ENCODE data around the gene SLC8A1.
A peak's percentile ranks its signal among the peaks of the same experiment; 100 is the strongest.

The SLC8A1 gene

DNA sequence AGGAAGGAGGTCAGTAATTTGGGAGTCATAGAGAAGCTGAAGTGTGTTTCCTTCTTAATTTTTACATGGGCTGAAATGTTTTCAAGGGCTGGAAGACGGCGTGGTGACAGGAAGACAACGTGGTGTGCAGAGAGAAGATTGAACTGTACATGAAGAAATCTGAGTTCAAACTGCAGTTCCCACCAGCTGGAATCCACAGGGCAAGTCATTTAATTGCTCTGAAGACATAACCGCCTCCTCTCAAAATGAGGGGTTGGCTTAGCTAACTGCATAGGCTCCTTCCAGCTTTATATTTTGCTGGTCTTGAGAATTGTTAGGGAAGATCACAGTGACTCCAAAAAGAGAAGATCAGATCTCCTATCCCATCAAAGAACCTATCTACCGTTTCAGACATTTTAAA, 103.9 kb downstream of the SLC8A1 start:
- DNase-seq: peak; percentile 30

DNA sequence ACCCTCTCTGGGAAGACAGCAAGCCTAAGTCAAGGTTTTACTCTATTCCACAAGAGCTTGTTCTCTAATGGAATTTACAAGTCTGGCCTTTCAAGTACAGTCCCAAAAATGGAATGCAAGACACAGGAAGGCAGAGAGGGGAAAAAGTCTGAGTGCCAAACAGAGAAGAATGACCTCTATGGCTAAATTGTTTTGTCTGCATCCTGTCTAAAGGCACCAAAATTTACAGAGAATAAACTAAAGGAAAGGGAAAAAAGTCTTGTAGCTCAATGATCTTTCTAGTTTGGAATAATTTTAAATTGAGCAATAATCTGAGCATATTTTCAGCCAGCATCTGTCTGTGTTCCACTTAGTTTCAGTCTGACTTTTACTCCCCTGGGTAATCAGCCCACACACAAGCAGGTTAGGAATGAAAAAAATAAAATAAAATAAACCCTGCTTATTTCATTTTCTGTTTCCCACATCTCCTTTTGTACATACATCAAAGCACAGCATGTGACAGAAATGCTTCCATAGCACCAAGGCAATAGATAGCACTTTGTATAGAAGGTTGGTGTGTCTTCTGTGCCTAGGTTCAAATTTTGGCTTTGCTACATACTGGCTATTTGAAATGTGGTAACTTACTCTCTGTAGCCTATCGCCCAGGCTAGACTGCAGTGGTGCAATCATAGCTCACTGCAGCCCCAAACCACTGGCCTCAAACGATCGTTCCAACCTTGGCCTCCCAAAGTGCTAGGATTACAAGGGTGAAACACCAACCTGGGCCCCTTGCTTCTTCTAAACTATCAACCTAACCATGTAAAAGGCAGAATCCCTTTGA, 105.1 kb downstream of the SLC8A1 start:
- no peak for DNase-seq

- DNase-seq: no peak
These were observed 107.5 kb downstream of the SLC8A1 start for GRCh38 chr2:40344364-40344763.

GRCh38 chr2:40343902-40344301, 108.0 kb downstream of the SLC8A1 start:
- DNase-seq: no peak

GRCh38 chr2:40341198-40341597, 110.7 kb downstream of the SLC8A1 start:
- no peak for DNase-seq

DNA sequence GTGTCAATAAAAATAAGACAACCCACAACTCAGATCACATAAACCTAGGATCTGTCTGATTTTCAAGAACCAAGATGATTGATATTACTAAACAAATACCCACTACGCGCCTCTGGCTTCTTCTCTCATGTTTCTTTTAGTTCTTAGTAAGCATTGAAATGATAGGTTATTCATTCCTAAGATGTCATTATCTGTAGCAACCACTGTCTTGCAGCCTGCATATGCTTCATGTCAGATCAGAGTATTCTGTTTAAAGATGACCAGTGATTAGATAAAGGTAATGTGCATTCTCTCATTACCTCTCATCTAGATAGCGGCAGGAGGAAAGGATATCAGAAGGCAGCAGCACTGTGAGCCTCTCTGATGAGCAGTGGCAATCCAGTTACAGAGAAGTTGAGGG, 112.9 kb downstream of the SLC8A1 start:
- DNase-seq: peak; percentile 8

- DNase-seq: peak; percentile 84
These were observed 119.6 kb downstream of the SLC8A1 start for GRCh38 chr2:40332191-40332826.

GRCh38 chr2:40330096-40330495, 121.8 kb downstream of the SLC8A1 start:
- no peak for DNase-seq

DNA sequence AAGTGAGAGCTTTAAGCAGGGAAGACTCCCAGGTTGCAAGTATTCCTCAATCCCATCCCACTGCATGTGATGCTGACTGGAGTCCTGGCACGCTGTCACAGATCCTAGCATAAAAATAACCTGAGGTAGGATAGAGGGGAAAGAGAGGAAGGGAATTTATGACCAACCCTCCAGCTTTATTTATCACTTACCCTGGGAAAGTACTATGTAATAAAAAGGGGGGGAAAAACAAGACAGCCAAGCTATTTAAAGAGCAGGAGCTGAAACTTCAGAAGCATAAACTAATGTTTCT, 122.2 kb downstream of the SLC8A1 start:
- no peak for DNase-seq

DNA sequence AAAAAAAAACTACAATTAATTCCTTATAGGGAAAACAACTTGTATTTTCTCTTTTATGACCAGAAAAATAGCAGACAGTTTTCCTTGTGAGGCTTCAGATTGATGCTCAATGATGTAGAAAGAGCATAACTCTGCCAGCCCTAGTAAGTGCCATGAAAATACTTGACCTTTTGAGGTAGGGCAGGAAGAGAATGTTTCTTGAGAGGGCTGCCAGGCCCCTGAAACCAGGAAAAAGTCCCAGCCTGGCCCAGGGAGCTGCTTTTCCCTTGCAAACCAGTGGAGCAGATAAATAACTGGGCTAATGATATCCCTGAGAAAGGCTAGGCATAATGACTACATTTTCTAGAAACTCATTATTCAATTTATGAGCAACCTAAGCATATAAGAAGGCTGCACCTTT, 126.8 kb downstream of the SLC8A1 start:
- peak; percentile 49 for DNase-seq

- DNase-seq: no peak
These were observed 127.2 kb downstream of the SLC8A1 start for GRCh38 chr2:40324656-40325055.

GRCh38 chr2:40321822-40322221, 130.1 kb downstream of the SLC8A1 start:
- no peak for DNase-seq

DNA sequence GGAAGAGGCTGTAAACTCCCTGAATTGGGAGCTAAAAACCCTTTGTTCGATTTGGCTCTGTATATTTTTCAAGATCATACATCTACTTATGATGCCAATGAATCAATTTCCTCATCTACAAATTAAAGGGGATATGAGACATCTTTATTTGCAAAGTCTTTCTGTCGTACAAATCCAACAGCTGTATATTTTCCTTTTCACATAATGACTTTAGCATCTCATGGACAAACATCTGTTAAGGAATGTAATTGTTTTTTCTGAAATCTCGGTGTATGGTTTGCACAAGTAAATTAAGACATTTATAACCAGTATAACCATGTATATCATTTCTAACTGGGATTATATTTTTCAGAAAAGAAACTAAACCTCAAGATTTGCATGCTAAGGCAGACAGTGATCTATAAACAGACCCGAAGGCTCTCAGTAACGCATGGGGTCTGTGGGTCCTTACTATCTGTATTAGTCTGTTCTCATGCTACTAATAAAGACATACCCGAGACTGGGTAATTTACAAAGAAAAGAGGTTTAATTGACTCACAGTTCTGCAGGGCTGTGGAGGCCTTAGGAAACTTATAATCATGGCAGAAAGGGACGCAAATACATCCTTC, 130.8 kb downstream of the SLC8A1 start:
- no peak for DNase-seq

- no peak for DNase-seq
These were observed 133.0 kb downstream of the SLC8A1 start for GRCh38 chr2:40318921-40319320.

GRCh38 chr2:40317761-40318160, 134.1 kb downstream of the SLC8A1 start:
- DNase-seq: no peak

DNA sequence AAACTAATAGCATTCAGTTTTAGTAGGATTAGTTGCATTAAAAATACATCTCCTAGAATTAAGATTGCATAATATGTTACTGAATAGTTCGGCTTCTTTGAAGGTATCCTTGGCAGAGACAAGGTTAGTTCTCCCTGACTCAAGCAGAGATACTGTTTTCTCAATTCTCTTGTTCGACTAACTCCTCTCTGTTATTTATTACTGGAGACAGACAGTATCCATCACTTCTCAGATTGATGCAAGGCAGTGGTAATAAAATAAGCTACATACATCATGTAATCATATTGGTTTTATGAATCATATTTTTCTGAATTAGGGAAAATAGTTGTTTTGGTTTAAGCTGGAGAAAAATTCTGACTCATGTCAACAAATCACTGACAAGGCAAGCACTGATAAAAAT, 134.8 kb downstream of the SLC8A1 start:
- no peak for DNase-seq

DNA sequence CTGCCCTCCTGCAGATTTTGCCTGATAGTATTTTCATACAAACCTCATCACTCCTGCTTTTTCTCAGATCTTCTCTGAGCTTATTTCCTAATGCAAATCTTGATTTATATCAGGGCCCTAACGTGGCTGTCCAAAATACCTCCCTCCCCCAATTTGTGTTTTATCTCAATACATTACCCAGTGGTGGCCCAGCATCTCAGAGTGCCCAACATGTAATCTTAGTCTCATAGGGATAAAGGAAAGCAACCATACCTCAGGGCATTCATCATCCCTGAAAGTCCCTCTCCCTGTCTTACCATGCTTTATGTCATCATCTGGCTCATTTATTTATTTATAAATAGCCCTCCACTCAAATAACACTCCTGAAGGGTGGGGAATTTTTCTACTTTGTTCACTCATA, 135.3 kb downstream of the SLC8A1 start:
- DNase-seq: no peak

- no peak for DNase-seq
These were observed 136.2 kb downstream of the SLC8A1 start for GRCh38 chr2:40315683-40316082.

- no peak for DNase-seq
These were observed 140.9 kb downstream of the SLC8A1 start for GRCh38 chr2:40311026-40311425.

DNA sequence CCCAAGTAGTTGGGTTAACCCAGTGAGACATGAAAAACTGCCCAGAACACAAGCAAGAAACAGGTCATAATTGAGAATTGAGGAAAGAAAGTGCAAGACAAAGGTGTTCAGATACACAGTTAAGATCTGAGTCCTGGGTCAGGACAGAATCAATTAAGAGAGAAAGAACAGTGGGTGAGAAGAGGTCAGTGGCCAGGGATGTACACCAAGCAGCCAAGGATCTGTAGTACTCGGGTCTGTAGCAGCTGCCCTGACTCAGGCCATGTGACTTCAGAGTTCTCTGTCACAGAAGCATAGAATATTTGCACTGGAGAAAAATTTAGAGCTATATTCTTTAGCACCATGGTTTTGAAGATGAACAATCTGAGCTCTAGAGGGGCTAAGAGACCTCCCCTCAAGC, 141.6 kb downstream of the SLC8A1 start:
- DNase-seq: no peak

GRCh38 chr2:40304340-40304739, 147.6 kb downstream of the SLC8A1 start:
- no peak for DNase-seq

GRCh38 chr2:40303746-40304145, 148.1 kb downstream of the SLC8A1 start:
- no peak for DNase-seq

GRCh38 chr2:40302751-40303325, 149.1 kb downstream of the SLC8A1 start:
- DNase-seq: no peak

DNA sequence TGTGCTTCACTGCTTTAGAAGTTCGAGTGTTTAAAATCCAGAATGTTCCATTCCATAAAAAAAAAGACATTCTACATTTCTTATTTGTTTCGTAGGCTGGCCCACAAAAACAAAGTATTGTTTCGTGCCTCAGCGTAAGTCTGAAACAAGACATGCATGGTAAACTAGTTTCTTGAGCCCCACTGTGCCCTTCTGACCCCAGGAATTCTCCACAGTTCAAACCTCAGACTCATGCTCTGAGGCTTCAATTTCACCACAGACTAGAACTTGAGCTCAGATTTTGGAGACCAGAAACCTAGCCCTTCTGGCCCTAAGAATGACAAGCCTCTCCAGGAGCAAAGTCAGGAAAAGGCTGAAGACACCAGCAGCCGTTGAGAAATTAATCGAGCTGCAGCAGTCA, 151.5 kb downstream of the SLC8A1 start:
- no peak for DNase-seq
